Tibial nerve (tissue), 3 donors: Measurements from ENCODE around the gene CFAP410.

Experiments
- CTCF ChIP-seq, 5 experiments: fragments of 200-600 bp in 3 of 5; fragments of 450-650 bp in 2 of 5; sonication (generic) in 3 of 5; IDR thresholded peaks; one replicate each; pipeline ENCODE4 v1.5.1; 2016 to 2019; ENCODE audit warnings: antibody characterized with exemption in 5 of 5, mild to moderate bottlenecking in 3 of 5, moderate library complexity in 2 of 5
- POLR2A ChIP-seq, 2 donors: fragments of 450-650 bp; IDR thresholded peaks; one replicate each; pipeline ENCODE4 v1.6.1; 2017; ENCODE audit warnings: antibody characterized with exemption in 2 of 2, mild to moderate bottlenecking in 2 of 2, moderate library complexity in 2 of 2

- TF ChIP-seq CTCF (IDR thresholded peaks at IDR 0.05): no peak
- no peak for TF ChIP-seq POLR2A (IDR thresholded peaks at IDR 0.05)
Observed at GRCh38 chr21:44359396-44359795, 20.2 kb upstream of the CFAP410 start.
